ENCODE data around the gene MACIR.

Gene MACIR

DNA sequence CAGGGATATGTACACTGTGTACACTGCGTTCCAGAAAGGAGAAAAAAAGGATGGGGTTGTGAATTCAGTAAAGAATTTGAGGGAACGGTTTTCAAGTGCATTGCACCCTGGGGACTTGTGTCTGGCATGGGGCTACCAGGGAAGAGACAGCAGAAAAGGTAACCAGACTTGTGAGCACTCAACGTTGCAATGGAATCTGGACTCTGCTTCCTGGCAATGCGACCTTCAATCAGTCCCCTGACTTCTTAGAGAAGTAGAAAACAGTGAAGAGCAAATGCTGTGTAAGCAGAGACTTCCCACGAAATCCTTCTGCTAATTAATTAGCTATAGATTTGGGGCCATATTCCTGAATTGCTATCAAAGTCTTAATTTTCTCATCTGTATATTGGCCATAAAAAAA, 36.3 kb downstream of the MACIR start:
- no peak overlapping the region for H3K4me3 ChIP-seq (ENCODE audit: low read depth, low read length)
- no peak for DNase-seq
- H3K27me3 ChIP-seq, result no peaks in the 10 kb centered on the region
- no peaks in the 10 kb centered on the region for H3K4me1 ChIP-seq
- TF ChIP-seq CTCF (IDR thresholded peaks at IDR 0.05; ENCODE audit: low read depth, low read length), result no peak
- no peaks in the 10 kb centered on the region for H3K9me3 ChIP-seq
- no peaks in the 10 kb centered on the region for H3K36me3 ChIP-seq

- Histone ChIP-seq H3K9me3 (no peaks in the 10 kb centered on the region), H3K4me1 (no peaks in the 10 kb centered on the region), H3K36me3 (no peaks in the 10 kb centered on the region), H3K27me3 (no peaks in the 10 kb centered on the region), H3K4me3 (ENCODE audit: low read depth, low read length) (no peak overlapping the region)
- TF ChIP-seq CTCF (IDR thresholded peaks at IDR 0.05; ENCODE audit: low read depth, low read length), result no peak
- DNase-seq, result no peak
These were observed 36.9 kb downstream of the MACIR start for GRCh38 chr5:103295424-103295823.

DNA sequence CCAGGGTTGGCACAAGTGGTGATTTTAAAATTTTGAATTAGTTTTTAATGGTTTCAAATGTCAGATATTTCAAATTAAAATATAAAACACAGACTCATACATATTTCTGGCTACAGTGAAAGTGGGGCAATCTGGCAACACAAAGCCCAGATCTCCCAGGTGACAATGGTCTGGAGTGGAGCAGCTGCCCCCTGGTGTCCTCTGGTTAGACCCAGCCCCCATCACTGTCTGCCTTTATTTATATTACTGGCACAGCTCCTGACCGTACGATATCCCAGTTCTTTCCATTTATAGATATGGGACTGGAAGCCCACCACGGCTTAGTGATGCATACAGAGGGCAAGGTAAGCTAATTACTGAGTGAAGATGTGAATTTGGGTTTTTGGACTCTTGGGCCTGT, 37.3 kb downstream of the MACIR start:
- DNase-seq, result peak; percentile 17
- H3K36me3 ChIP-seq, result no peaks in the 10 kb centered on the region
- peak; percentile 33; the same call in 1 of the 2 replicates for TF ChIP-seq CTCF (IDR thresholded peaks at IDR 0.05; ENCODE audit: low read depth, low read length)
- no peak overlapping the region for H3K4me3 ChIP-seq (ENCODE audit: low read depth, low read length)
- H3K4me1 ChIP-seq, result no peaks in the 10 kb centered on the region
- H3K9me3 ChIP-seq, result no peaks in the 10 kb centered on the region
- H3K27me3 ChIP-seq, result no peaks in the 10 kb centered on the region

DNA sequence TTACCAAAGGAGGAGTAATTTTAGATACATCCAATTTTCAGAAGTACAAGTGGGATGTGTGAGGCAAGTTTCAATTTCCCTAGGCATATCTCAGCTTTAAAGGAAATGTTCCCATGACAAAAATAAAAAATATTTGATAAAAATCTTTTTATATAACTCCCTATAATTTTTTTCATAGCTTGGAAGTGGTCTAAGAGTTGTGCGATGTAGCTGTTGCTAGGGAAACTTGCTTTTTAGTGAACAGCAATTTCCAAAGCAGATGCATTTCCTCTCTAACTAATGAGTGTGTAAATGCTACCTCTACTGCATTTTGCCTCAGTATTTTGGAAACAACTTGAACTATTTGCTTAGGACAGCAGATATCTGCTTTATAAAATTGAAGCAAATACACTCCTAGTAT, 39.6 kb downstream of the MACIR start:
- no peaks in the 10 kb centered on the region; the same call in 1 of the 2 replicates for H3K4me1 ChIP-seq
- no peaks in the 10 kb centered on the region for H3K27me3 ChIP-seq
- TF ChIP-seq CTCF (IDR thresholded peaks at IDR 0.05; ENCODE audit: low read depth, low read length), result no peak
- H3K4me3 ChIP-seq (ENCODE audit: low read depth, low read length), result no peak overlapping the region
- DNase-seq, result no peak
- no peaks in the 10 kb centered on the region for H3K9me3 ChIP-seq
- H3K36me3 ChIP-seq, result no peaks in the 10 kb centered on the region

GRCh38 chr5:103298607-103299188, 40.1 kb downstream of the MACIR start:
- no peaks in the 10 kb centered on the region for H3K9me3 ChIP-seq
- DNase-seq, result no peak

More at GRCh38 chr5:103298607-103299188, 40.1 kb downstream of the MACIR start:
- Histone ChIP-seq H3K4me1 (no peaks in the 10 kb centered on the region; the same call in 1 of the 2 replicates), H3K36me3 (no peaks in the 10 kb centered on the region), H3K4me3 (ENCODE audit: low read depth, low read length) (no peak overlapping the region), H3K27me3 (no peaks in the 10 kb centered on the region)
- no peak for TF ChIP-seq CTCF (IDR thresholded peaks at IDR 0.05; ENCODE audit: low read depth, low read length)
